Vagina (tissue), 2 donors: ENCODE data around the gene EGFR.

Source experiments
- POLR2A ChIP-seq, 2 donors: fragments of 450-650 bp; IDR thresholded peaks; one replicate each; pipeline ENCODE4 v1.6.1; 2017; ENCODE audit warnings: antibody characterized with exemption in 2 of 2, mild to moderate bottlenecking in 2 of 2, moderate library complexity in 2 of 2
- POLR2AphosphoS5 ChIP-seq, 2 donors: sonication (generic); formaldehyde crosslinking; IDR thresholded peaks; one replicate each; pipeline ENCODE4 v1.9.0; 2017; ENCODE audit warnings: antibody characterized with exemption in 2 of 2, mild to moderate bottlenecking in 2 of 2, low read depth in 1 of 2; ENCODE audit not compliant: insufficient read depth in 1 of 2
- TF ChIP-seq, protein P1 (sequence below), 3 experiments: fragments of 450-650 bp in 2 of 3; fragments of 200-600 bp in 1 of 3; sonication (generic) in 1 of 3; IDR thresholded peaks; one replicate each; pipeline ENCODE4 v1.5.1; 2017 to 2019; ENCODE audit warnings: antibody characterized with exemption in 3 of 3, mild to moderate bottlenecking in 2 of 3, moderate library complexity in 2 of 3

DNA sequence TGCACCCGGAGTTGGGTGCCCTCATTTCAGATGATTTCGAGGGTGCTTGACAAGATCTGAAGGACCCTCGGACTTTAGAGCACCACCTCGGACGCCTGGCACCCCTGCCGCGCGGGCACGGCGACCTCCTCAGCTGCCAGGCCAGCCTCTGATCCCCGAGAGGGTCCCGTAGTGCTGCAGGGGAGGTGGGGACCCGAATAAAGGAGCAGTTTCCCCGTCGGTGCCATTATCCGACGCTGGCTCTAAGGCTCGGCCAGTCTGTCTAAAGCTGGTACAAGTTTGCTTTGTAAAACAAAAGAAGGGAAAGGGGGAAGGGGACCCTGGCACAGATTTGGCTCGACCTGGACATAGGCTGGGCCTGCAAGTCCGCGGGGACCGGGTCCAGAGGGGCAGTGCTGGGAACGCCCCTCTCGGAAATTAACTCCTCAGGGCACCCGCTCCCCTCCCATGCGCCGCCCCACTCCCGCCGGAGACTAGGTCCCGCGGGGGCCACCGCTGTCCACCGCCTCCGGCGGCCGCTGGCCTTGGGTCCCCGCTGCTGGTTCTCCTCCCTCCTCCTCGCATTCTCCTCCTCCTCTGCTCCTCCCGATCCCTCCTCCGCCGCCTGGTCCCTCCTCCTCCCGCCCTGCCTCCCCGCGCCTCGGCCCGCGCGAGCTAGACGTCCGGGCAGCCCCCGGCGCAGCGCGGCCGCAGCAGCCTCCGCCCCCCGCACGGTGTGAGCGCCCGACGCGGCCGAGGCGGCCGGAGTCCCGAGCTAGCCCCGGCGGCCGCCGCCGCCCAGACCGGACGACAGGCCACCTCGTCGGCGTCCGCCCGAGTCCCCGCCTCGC, at the start of gene EGFR:
- TF ChIP-seq, protein P1, sequence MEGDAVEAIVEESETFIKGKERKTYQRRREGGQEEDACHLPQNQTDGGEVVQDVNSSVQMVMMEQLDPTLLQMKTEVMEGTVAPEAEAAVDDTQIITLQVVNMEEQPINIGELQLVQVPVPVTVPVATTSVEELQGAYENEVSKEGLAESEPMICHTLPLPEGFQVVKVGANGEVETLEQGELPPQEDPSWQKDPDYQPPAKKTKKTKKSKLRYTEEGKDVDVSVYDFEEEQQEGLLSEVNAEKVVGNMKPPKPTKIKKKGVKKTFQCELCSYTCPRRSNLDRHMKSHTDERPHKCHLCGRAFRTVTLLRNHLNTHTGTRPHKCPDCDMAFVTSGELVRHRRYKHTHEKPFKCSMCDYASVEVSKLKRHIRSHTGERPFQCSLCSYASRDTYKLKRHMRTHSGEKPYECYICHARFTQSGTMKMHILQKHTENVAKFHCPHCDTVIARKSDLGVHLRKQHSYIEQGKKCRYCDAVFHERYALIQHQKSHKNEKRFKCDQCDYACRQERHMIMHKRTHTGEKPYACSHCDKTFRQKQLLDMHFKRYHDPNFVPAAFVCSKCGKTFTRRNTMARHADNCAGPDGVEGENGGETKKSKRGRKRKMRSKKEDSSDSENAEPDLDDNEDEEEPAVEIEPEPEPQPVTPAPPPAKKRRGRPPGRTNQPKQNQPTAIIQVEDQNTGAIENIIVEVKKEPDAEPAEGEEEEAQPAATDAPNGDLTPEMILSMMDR (IDR thresholded peaks at IDR 0.05): no peak
- TF ChIP-seq POLR2A (IDR thresholded peaks at IDR 0.05) (peak in 1 of 2 donors; percentile 98), POLR2AphosphoS5 (IDR thresholded peaks at IDR 0.05; ENCODE audit: insufficient read depth in 1 of 2, low read depth in 1 of 2) (peak in 1 of 2 donors; percentile 72)
